ENCODE measurements around the gene NPLOC4. TPM values are rescaled to one million over a fixed set of nuclear protein-coding genes. Genes with fewer than 3 reads are reported as not detected.

NPLOC4 gene
- total and polyA plus RNA-seq, 2 of the 13 experiments (the other 11 are each of a cell fraction or from before 2014, with no cell fraction given): 57.0 to 97.0 TPM

- peak; percentile 17 for TF ChIP-seq ZNF407 (CRISPR knock-in tag; IDR thresholded peaks at IDR 0.05; ENCODE audit: not compliant biosample characterization)
- peak; percentile 95 for TF ChIP-seq SAP130 (CRISPR knock-in tag; IDR thresholded peaks at IDR 0.05; ENCODE audit: low read depth)
- TF ChIP-seq ZNF687 (CRISPR knock-in tag; IDR thresholded peaks at IDR 0.05): peak; percentile 88
- TF ChIP-seq ZNF644 (CRISPR knock-in tag; IDR thresholded peaks at IDR 0.05; ENCODE audit: low read depth): no peak
- TF ChIP-seq KDM1A (CRISPR knock-in tag; IDR thresholded peaks at IDR 0.05): peak; percentile 64; the same call in 1 of the 2 replicates
- no peak for TF ChIP-seq DPF2 (CRISPR knock-in tag; IDR thresholded peaks at IDR 0.05; ENCODE audit: borderline replicate concordance, low read depth)
- TF ChIP-seq CSRNP2 (CRISPR knock-in tag; conservative IDR thresholded peaks at IDR 0.05; ENCODE audit: low read depth): no peak
- TF ChIP-seq SMAD3 (CRISPR knock-in tag; IDR thresholded peaks at IDR 0.05): peak; percentile 81; the same call in 1 of the 2 replicates
- TF ChIP-seq TRIM24 (CRISPR knock-in tag; IDR thresholded peaks at IDR 0.05): no peak
Observed at GRCh38 chr17:81636505-81637288, at the start of gene NPLOC4, which contains the start of gene TSPAN10 (continued).

Data from HepG2 (cell line).